ENCODE data around the gene AKIRIN2.

- TF ChIP-seq POLR2AphosphoS5 (IDR thresholded peaks at IDR 0.05; ENCODE audit: borderline replicate concordance, low read depth, low read length), result no peak
- TF ChIP-seq EZH2 (IDR thresholded peaks at IDR 0.05), result no peak
- TF ChIP-seq FOXP2 (optimal IDR thresholded peaks at IDR 0.05; ENCODE audit: control extremely low read depth, extremely low read length, insufficient read depth), result no peak
Measured at GRCh38 chr6:87705070-87705691, 3.1 kb upstream of the AKIRIN2 start.

All from SK-N-MC (cell line).